Loucy (cell line): ENCODE data around the gene IRF1.

Source experiments
- CTCF ChIP-seq: fragments of 200-600 bp; sonication (generic); conservative IDR thresholded peaks from 2 replicates; pipeline ENCODE4 v1.5.1; 2014; ENCODE audit warnings: mild to moderate bottlenecking, antibody characterized with exemption, low read length
- EZH2phosphoT487 ChIP-seq: fragments of 200-600 bp; IDR thresholded peaks from 2 replicates; pipeline ENCODE4 v1.6.1; 2018; ENCODE audit warnings: antibody characterized with exemption, mild to moderate bottlenecking, moderate library complexity, borderline replicate concordance

DNA sequence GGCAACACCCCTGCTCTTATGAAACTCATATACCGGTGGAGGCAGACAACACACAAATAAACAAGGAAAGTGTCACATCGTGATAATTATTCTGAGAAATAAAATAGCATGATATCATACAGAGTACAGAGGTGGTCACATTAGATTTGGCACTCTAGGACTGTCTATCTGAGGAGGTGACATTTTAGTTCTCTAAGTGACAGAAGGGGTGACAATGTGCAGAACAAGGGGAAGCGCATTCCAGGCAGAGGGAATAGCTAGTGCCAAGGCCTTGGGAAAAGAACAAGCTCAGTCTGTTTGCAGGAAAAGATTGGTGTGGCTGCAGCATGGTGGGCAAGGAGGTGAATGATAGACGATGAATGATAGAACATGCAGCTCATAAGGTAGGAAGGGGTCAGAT is 12.7 kb upstream of the IRF1 start:
- no peak for TF ChIP-seq CTCF
- TF ChIP-seq EZH2phosphoT487 = no peak
